Measurements from ENCODE around the gene GFOD1.

GFOD1 gene

DNA sequence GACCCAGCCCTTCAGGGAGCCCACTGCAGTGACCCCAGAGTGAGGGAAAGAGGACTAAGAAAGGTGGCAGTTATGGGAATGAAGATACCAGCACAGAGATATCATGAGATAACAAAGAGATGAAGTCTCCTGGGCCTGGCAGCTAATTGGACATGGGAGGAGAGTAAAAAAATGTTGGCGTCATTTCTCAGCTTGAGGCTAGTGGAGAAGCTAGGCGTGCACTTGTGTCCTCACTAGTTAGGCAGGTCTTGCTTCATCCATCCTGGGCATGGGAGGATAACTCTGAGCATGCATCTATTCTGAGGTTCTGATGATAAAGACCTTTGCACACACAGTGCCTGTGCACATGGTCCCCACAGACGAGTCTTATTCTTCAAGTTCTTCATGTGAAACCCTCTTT is 4.1 kb upstream of the GFOD1 start:
- H3K4me3 ChIP-seq (ENCODE audit: low read length): no peak overlapping the region
- DNase-seq (ENCODE audit: low read depth, low spot score): no peak

DNA sequence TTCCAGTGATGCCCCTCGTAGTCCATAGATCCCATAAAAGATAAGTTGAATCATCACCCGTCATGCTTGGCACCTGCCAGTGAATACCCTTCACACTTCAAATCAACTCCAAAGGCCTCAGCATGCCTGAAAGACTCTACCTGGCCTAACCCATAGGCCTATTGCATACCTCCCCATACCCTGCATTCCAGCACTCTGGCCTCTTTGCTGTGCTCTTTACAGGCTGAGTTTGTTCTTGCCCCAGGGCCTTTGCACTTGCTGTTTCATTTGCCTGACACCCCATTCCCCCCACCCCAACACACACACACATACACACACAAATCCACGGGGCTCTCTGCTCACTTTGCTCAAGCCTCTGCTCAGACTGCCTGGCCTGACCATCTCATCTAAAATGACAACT is 3.0 kb upstream of the GFOD1 start:
- no peak overlapping the region for H3K4me3 ChIP-seq (ENCODE audit: low read length)
- no peak for DNase-seq (ENCODE audit: low read depth, low spot score)

DNA sequence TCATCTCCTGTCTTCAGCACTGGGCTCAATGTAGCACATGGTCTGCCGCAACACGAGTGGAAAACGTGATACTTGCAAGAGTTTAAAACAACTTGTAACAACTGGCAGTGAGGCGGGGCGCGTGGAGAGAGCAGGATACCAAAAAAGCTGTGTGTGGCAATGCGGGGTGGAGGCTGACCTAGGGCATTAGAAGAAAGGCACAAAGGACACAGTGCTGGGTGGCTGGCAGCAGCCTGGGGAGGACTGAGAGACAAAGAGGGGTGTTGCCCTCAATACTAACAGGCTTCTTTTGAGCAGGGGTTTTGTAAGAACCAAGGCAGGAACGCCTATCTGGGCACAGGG is 1.5 kb upstream of the GFOD1 start:
- no peak overlapping the region for H3K4me3 ChIP-seq (ENCODE audit: low read length)
- DNase-seq (ENCODE audit: low read depth, low spot score): no peak

DNA sequence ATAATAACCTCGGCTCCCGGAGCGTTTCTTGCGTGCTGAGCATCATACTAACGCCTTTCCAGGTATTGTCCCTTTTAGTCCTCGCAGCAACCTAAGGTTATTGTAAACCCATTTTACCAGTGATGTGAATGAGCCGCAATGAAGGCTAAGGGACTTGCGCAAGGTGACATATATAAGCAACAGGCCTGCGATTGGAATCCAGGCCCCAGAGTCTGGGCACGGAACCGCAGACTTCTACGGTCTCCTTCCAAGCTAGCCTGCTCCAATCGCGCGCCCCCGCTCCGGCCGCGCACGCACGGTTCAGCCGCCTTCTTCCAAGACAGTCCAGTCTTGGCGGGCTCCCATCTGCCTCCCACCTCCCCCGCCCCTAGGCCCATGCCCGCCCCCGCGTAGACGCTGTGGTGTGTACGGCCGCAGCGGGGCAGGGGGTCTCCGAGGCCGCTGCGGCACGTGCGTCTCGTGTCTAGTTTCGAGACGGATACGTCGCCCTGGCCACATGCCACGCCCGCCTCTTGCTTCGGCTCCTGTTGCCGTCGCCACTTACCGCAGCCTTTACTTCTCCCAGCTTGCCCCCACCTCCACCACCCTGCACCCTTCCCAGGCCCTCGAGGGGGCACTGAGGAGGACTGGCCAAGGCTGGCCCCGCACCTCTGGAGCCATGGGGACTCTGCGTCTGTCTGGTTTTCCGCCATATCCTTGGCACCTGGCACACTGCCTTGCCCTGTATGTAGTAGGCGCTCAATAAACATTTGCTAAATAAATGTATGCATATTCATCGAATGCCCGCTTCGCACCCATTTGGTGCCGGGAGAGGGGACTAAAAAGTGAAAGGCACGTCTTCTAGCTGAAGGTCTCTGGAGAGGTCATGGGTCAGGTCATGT is 855 bp upstream of the GFOD1 start:
- peak overlapping the region; percentile 57 for H3K4me3 ChIP-seq (ENCODE audit: low read length)
- DNase-seq (ENCODE audit: low read depth, low spot score): no peak

DNA sequence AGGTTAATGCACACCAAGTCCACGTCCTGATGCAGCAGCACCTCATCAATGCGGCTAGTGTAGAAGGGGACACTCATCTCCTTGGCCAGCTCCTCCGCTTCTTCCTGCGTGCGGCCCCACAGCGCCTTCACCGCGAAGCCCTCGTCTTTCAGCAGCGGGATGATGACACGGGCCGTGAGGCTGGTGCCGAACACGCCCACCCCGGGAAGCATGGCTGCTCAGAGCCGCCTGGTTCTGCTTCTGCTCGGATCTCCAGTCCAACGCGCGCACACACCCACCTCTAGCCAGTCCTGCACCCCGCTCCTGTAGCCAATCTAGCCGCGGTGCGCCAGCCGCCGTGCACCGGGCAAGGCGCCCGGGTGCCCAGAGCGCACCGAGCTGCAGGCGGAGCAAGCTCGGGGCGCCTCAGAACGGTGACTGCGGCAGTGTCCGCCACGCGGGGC is 700 bp downstream of the GFOD1 start:
- H3K4me3 ChIP-seq (ENCODE audit: low read length): peak overlapping the region; percentile 81
- peak; percentile 32 for DNase-seq (ENCODE audit: low read depth, low spot score)

DNA sequence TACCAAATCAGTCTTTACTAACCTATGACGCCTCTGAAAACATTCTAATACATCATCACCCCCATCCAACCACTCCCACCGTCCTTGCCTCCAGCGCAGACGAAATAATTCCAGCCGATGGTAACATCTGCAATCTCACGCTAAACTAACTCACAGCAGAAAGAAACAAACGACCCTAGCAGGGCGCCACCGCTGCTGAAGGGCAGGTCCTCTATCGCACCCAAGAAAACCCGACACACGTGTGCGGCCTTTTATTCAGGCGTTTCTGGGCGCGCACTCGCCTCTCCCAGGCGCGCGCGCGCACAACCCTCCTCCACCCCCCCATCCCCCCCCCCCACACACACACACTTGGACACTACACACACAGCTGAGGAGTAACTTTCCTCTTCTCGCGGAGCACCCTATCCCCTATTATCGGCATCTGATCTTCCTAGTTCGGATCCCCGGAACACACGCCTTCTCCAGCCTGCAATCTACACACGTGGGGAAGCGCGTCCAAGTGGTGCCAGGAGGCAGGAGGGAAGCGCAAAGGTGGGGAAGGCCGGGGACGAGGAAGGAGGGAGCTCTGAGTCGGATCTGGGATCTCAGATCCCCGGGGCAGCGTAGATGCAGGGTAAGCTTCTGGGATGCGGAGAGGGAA is 1.4 kb downstream of the GFOD1 start:
- peak; percentile 72 for DNase-seq (ENCODE audit: low read depth, low spot score)
- peak overlapping the region; percentile 81 for H3K4me3 ChIP-seq (ENCODE audit: low read length)

DNA sequence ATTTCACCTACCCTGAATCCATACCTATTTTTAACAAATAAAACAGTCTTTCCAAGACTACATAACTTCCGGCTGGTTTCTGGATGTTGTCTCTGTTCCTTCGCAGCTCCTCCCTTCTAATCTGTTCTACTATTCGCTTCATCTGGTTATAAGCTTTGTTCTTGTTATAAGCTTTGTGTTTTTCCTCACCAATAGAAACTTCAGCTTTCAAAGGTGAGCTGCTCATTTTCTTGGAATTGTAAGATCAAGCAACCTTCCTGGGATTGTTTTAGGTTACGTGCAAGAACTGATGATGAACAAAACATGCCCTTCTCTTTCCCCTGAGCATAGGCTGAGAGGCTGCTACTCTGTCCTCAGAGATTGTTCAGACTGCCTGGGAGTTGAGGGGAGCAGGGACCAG is 2.1 kb downstream of the GFOD1 start:
- DNase-seq (ENCODE audit: low read depth, low spot score): no peak
- H3K4me3 ChIP-seq (ENCODE audit: low read length): peak overlapping the region; percentile 81

DNA sequence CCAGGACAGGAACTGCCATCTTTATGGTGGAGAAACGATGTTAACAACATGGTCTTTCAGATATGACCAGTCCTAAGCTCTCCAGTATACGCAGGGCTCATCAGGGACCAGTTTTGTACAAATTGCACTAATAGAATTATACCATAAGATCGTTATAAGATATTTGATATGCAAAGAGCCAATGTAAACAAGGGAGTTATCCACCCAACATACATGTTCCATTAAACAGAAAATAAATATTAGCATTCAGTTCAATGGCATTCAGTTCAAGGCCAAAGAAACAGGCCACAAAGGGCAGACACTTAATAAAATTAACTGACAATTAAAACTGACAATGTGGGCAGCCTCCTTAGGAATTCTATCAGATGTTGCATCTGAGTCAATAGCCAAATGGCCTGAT is 2.6 kb downstream of the GFOD1 start:
- H3K4me3 ChIP-seq (ENCODE audit: low read length): peak overlapping the region; percentile 30
- no peak for DNase-seq (ENCODE audit: low read depth, low spot score)

DNA sequence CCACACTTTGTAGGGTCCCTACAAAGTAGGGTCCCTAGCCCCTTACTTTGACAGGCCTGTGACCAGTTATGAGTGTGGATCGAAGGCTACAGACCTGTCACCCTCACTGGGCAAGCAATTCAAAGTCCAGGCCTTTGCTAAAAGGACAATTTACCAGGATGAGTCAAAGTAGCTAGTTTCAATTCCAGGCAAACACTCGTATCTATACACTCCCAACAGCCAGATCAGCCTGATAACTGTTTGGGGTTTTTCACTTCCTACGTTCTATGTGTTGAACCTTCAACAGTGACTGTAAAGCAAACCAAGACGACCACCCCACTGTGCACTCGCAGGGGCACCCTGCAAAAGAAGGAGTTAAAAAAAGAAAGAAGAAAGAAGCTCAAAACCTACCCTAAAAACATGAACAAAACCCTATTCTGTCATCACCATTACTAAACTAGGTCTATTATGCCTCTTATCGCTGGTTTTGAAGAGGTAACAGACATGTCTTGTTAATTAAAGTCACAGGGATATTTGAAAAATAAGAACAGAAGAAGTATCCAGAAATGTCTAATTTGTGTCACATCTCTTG is 3.2 kb downstream of the GFOD1 start:
- H3K4me3 ChIP-seq (ENCODE audit: low read length): peak overlapping the region; percentile 30
- peak; percentile 70 for DNase-seq (ENCODE audit: low read depth, low spot score)

DNA sequence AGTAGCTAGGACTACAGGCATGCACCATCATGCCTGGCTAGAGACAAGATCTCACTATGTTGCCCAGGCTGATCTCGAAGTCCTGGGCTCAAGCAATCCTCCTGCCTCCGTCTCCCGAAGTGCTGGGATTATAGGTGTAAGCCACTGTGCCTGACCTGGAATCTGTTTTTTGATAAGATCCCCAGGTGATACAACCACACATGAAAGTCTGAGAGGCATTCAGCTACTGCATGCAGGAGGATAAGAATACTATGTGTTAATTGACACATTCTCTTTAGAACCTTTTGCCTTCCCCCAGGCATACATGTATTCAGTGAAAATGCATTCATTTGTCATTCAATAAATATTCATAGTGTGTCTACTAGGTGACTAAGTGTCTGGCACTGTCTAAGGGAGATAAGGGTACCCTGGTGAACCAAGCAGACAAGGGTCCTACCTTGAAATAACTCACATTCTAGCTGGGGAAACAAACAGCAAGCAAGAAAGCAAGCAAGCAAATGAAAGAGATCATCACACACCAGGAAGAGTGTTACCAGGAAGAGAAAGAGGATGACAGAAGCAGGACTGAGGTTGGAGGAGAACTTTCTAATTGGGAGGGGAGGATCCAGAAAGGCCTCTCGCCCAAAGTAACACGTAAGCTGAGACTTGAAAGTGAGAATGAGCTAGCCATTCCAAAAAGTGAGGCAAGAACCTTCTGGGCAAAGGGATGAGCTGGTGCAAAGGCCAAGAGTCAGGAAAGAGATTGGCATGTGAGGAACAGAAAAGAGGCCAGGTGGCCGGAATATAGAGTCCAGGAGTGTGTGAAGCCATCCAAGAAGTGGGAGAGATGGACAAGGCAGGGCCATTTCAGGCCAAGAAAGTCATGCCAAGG is 6.5 kb downstream of the GFOD1 start:
- no peak overlapping the region for H3K4me3 ChIP-seq (ENCODE audit: low read length)
- DNase-seq (ENCODE audit: low read depth, low spot score): no peak

DNA sequence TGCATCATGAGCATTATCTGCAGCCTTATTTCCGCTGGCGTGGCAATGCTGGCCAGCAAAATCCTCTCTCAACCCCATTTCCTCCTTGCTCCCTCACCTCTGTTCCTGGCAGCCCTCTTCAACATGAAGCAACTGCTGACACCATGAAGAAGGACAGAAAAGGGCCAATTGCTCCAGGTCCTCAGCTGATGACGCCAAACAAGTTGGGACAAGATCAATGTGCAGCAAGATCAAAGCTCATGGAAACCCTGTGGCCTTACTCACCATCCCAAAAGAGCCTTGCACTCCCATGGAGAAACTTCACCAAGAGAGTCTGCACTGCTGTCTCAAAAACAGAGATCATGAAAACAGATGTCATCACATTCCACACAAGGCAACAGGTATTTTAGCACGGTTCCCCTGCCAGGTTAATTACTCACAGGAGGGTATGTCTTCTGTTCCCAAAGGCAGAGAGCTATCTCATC is 7.4 kb downstream of the GFOD1 start:
- no peak for DNase-seq (ENCODE audit: low read depth, low spot score)
- no peak overlapping the region for H3K4me3 ChIP-seq (ENCODE audit: low read length)

DNA sequence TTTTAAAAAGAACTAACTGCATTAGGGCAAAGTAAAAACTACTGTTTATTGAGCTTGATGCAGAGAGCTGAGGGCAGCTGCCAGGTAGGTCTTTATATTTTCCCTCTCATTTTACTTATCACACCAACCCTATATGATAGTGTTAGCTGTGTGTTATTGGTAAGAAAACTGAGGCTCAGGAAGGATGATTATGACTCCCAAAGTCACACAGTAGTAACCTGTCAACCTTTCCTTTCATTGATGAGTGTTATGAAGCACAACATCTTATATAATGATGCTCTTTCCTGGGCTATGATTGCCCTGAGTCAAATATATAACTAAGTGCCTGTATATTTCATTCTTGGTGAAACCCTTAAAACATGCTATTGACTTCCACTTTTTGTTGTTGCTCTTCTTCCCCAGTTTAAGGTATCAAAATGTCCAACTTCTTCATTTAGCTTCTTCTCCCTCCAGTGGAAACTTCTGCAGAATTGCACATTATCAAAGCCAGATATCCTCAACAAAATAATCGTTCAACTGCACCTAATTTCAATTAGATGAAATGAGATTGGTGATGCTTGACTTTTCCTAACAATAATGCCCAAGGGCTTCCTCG is 8.1 kb downstream of the GFOD1 start:
- no peak for DNase-seq (ENCODE audit: low read depth, low spot score)
- H3K4me3 ChIP-seq (ENCODE audit: low read length): no peak overlapping the region

DNA sequence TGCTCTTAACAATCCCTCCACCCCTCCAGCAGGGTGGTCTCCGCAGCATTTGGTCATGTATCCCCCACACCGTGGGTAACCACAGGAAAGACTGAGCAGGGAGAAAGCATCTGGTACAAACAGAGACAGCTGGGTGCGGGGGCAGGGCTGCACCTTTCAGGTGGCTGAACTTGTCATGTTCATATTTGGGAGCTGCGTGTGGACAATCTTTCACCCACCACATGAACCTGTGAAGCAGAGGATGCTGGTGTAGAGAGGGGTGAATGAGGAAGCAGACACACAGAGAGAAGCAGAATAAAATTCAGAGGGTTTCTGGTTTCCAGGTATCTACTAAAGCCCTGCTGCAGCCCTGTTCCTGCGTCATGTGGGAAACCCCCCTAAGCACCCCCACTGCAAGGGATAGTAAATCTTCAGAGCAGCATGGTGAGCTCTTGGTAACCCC is 8.9 kb downstream of the GFOD1 start:
- no peak overlapping the region for H3K4me3 ChIP-seq (ENCODE audit: low read length)
- DNase-seq (ENCODE audit: low read depth, low spot score): peak; percentile 77

DNA sequence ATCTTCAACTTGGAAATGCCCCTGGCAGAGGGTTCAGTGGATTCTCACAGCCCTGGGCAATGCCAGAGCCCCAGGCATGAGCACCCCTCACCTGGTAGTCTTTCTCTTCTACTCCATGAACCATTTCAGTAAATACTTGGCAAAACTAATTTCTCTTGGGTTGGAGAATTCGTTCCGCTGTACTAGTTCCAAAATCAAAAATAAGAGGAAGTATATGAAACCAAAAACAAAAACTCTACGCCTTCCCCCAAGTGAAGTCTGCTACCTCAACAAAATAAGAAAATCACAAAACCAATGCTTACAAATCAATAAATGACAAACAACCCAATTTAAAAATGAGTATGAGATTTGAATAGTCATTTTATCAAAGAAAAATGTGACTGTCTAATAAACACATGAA is 12.6 kb downstream of the GFOD1 start:
- no peak overlapping the region for H3K4me3 ChIP-seq (ENCODE audit: low read length)
- DNase-seq (ENCODE audit: low read depth, low spot score): no peak

DNA sequence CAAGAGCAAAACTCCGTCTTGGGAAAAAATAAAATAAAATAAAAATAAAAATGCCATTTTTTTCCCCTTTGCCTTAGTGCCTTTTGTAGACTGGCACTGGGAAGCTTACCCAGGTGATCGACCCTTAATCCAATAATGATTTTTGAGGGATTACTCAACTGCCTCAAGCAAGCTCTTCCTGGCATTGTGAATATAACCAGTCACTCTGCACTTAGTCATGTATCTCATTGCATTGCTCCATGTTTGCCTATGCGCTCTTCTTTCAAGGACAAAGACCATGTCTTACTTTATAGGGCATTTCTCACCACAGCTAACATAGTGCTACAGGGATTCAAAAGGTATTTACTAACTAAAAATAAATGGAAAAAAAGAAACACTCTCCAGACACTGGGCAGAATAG is 13.0 kb downstream of the GFOD1 start:
- H3K4me3 ChIP-seq (ENCODE audit: low read length): no peak overlapping the region
- DNase-seq (ENCODE audit: low read depth, low spot score): no peak

DNA sequence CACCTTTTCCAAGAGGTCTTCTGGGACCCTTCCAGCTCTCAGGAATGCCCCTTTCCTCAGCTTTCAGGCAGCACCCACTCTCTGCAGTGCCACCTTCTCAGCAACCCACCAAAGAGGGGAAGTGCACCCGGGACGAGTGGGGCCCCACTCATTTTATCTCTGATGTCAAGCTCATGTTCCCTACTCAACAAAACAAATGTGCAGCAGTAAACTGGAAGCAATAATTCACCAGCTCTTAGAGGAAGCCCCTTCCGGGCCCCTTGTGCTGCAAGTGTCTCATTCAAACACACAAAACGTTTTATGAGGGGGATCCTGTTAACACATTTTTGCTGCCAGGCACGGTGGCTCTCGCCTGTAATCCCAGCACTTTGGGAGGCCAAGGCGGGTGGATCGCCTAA is 13.6 kb downstream of the GFOD1 start:
- no peak for DNase-seq (ENCODE audit: low read depth, low spot score)
- H3K4me3 ChIP-seq (ENCODE audit: low read length): no peak overlapping the region

DNA sequence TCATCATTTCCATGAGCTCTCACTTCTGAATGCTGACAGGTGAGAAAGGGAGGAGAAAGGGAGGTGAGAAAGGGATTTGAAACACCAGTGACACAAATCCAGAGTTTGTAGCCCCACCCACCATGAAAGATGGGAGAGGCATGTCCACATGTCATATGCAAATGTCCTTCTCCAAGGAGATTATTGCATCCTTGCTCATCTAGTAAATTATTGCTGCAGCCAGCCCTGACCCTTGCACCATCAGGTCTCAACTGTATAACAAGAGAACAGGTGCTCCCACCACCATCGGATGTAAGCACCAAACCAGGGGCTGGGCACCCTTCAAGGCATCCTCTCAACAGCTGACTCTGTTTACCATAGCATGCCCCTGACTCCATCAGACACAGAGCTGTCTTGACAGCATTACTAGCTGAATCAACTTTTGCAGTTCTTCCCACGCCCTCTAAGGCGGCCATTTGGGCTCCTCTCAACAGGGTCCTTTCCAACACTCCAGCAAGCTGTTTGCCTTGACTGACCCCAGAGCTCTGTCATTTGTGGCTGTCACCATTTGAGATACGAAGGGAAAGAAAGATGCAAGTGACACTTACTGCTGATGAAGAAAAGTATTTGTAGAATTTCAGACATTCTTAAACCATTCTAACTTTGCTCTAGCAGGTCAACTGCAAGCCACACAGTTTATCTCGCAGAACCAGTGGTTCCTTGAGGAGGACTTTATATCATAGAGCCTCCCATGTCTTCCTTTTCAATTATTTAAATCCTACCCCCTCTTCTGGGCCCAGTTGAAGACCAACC is 14.2 kb downstream of the GFOD1 start:
- no peak for DNase-seq (ENCODE audit: low read depth, low spot score)
- no peak overlapping the region for H3K4me3 ChIP-seq (ENCODE audit: low read length)

DNA sequence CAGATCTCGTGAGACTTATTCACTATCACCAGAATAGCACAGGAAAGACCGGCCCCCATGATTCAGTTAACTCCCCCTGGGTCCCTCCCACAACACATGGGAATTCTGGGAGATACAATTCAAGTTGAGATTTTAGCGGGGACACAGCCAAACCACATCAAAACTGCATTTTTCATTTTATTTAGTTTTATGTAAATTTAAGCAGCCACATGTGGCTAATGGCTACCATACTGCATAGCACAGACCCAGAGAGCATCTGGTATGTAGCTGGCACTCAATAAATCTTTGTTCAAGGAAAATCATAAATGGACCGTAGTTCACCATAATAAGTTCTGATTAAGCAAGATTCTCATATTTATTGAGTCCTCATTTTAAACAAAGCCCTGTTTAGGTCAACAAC is 15.3 kb downstream of the GFOD1 start:
- no peak overlapping the region for H3K4me3 ChIP-seq (ENCODE audit: low read length)
- DNase-seq (ENCODE audit: low read depth, low spot score): no peak
